GM18951 (cell line): Measurements from ENCODE around the gene ADGRG6.

Experiments used
- POLR2A ChIP-seq: IDR thresholded peaks from 4 replicates; pipeline ENCODE4 v1.6.1; 2011; ENCODE audit warnings: mild to moderate bottlenecking; ENCODE audit not compliant: insufficient read length, insufficient read depth; ENCODE audit errors: extremely low read depth
- in situ Hi-C: fragments of 300-500 bp; cut with MboI; formaldehyde crosslinking; loops from one replicate; pipeline ENCODE4 v1.12.0; 2022; ENCODE audit warnings: low sequenced_read_pairs, mixed read lengths, inconsistent platforms; ENCODE audit not compliant: unreplicated experiment

The ADGRG6 gene

GRCh38 chr6:142433419-142433818 lies 131.6 kb downstream of the ADGRG6 start:
- TF ChIP-seq POLR2A: no peak
- in situ Hi-C loops: no loop called here

- no peak for TF ChIP-seq POLR2A
- in situ Hi-C loops: no loop called here
These were observed 137.1 kb downstream of the ADGRG6 start for GRCh38 chr6:142438898-142439297.

GRCh38 chr6:142440600-142441293 lies 138.9 kb downstream of the ADGRG6 start:
- no peak for TF ChIP-seq POLR2A
- in situ Hi-C loops: no loop called here

GRCh38 chr6:142441716-142442115 lies 139.9 kb downstream of the ADGRG6 start:
- TF ChIP-seq POLR2A: no peak
- in situ Hi-C loops: no loop called here

GRCh38 chr6:142443102-142443501 lies 141.3 kb downstream of the ADGRG6 start:
- TF ChIP-seq POLR2A: no peak
- in situ Hi-C loops: no loop called here

- in situ Hi-C loops: no loop called here
- TF ChIP-seq POLR2A: no peak
These were observed 141.7 kb downstream of the ADGRG6 start for GRCh38 chr6:142443532-142443931.

GRCh38 chr6:142444376-142444775 lies 142.6 kb downstream of the ADGRG6 start:
- in situ Hi-C loops: no loop called here
- no peak for TF ChIP-seq POLR2A

- in situ Hi-C loops: no loop called here
- TF ChIP-seq POLR2A: no peak
These were observed 143.1 kb downstream of the ADGRG6 start for GRCh38 chr6:142444881-142445301.

GRCh38 chr6:142446168-142446567 lies 144.4 kb downstream of the ADGRG6 start:
- no peak for TF ChIP-seq POLR2A
- in situ Hi-C loops: no loop called here

- in situ Hi-C loops: no loop called here
- no peak for TF ChIP-seq POLR2A
These were observed 144.8 kb downstream of the ADGRG6 start for GRCh38 chr6:142446576-142446975.

GRCh38 chr6:142448091-142448729 lies 146.4 kb downstream of the ADGRG6 start:
- TF ChIP-seq POLR2A: no peak
- in situ Hi-C loops: no loop called here

- in situ Hi-C loops: loop anchor here (25.0 kb wide), 1 partner anchor 1561 kb away; the partner anchor contains the start of gene PLAGL1
These were observed 149.0 kb downstream of the ADGRG6 start for GRCh38 chr6:142450856-142451255.

GRCh38 chr6:142452993-142453392 lies 151.2 kb downstream of the ADGRG6 start:
- no peak for TF ChIP-seq POLR2A
- in situ Hi-C loops: loop anchor here (25.0 kb wide), 1 partner anchor 1559 kb away; the partner anchor contains the start of gene PLAGL1

- in situ Hi-C loops: loop anchor here (25.0 kb wide), 1 partner anchor 1558 kb away; the partner anchor contains the start of gene PLAGL1
These were observed 152.4 kb downstream of the ADGRG6 start for GRCh38 chr6:142454196-142454595.

GRCh38 chr6:142454848-142455247 lies 153.0 kb downstream of the ADGRG6 start:
- in situ Hi-C loops: loop anchor here (25.0 kb wide), 1 partner anchor 1557 kb away; the partner anchor contains the start of gene PLAGL1
